ENCODE data around the gene PRDM16.

GRCh38 chr1:3188150-3188971 is 119.4 kb downstream of the PRDM16 start:
- TF ChIP-seq EZH2 (IDR thresholded peaks at IDR 0.05; ENCODE audit: insufficient read depth, low read length) (no peak), CTCF (IDR thresholded peaks at IDR 0.05; ENCODE audit: insufficient read depth, low read depth, low read length) (no peak)

Measured in astrocyte (in vitro differentiated cells and primary cell).